ENCODE results near the gene TMEM165. TPM values are rescaled to one million over a fixed set of nuclear protein-coding genes. Genes with fewer than 3 reads are reported as not detected.

The TMEM165 gene
- total RNA-seq, 2 donors from 2014 or later, result 70.0 to 80.0 TPM

- no peak overlapping the region for H3K4me3 ChIP-seq
- H3K9ac ChIP-seq (ENCODE audit: low read depth in 2 of 2, low read length in 2 of 2), result no peak overlapping the region
- TF ChIP-seq, protein P1, sequence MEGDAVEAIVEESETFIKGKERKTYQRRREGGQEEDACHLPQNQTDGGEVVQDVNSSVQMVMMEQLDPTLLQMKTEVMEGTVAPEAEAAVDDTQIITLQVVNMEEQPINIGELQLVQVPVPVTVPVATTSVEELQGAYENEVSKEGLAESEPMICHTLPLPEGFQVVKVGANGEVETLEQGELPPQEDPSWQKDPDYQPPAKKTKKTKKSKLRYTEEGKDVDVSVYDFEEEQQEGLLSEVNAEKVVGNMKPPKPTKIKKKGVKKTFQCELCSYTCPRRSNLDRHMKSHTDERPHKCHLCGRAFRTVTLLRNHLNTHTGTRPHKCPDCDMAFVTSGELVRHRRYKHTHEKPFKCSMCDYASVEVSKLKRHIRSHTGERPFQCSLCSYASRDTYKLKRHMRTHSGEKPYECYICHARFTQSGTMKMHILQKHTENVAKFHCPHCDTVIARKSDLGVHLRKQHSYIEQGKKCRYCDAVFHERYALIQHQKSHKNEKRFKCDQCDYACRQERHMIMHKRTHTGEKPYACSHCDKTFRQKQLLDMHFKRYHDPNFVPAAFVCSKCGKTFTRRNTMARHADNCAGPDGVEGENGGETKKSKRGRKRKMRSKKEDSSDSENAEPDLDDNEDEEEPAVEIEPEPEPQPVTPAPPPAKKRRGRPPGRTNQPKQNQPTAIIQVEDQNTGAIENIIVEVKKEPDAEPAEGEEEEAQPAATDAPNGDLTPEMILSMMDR (IDR thresholded peaks at IDR 0.05), result no peak
- no peaks in the 10 kb centered on the region for H3K27me3 ChIP-seq
- DNase-seq, result no peak
- no peaks in the 10 kb centered on the region for H3K4me1 ChIP-seq
- no peaks in the 10 kb centered on the region for H3K9me3 ChIP-seq
- H3K27ac ChIP-seq, result no peak overlapping the region
- intact Hi-C loops (cut with DNase I), result no loop called here
- H3K36me3 ChIP-seq, result no peaks in the 10 kb centered on the region
Observed at GRCh38 chr4:55405073-55405472, 9.3 kb downstream of the TMEM165 start.

DNA sequence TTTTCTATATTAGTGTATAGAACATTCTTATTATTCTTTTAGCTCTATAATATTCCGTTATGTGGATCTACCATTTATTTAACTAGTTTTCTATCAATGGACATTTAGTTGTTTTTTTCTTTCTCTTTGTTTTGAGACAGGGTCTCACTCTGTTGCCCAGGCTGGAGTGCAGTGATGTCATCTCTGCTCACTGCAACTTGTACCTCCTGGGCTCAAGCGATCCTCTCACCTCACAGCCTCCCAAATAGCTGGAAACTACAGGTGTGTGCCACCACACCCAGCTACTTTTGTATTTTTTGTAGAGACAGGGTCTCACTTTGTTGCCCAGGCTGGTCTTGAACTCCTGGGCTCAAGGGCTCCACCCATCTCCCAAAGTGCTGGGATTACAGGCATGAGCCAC is 10.8 kb downstream of the TMEM165 start:
- Histone ChIP-seq H3K9ac (ENCODE audit: low read depth in 2 of 2, low read length in 2 of 2) (no peak overlapping the region), H3K27ac (no peak overlapping the region), H3K4me3 (no peak overlapping the region), H3K4me1 (no peaks in the 10 kb centered on the region), H3K36me3 (no peaks in the 10 kb centered on the region), H3K27me3 (no peaks in the 10 kb centered on the region), H3K9me3 (no peaks in the 10 kb centered on the region)
- intact Hi-C loops (cut with DNase I), result no loop called here
- TF ChIP-seq, protein P1 (IDR thresholded peaks at IDR 0.05), result no peak
- DNase-seq, result no peak

DNA sequence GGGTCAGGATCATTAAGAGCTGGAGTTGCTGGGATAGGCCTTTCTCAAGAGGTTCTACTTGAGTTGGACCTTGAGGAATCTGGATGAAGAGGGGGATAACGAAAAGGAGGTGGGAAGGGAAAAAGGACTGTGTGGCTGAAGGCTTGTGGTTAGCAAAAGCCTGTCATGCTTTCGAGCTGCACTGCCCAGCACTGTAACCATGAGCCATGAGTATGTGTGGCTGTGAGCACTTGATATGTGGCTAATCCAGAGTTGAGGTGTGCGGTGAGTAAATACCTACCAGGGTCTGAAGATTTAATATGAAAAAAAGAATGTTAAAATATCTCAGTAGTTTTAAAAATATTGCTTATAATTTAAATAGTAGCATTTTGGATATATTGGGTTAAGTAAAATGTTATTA is 11.4 kb downstream of the TMEM165 start:
- no peak overlapping the region for H3K4me3 ChIP-seq
- TF ChIP-seq, protein P1 (IDR thresholded peaks at IDR 0.05), result no peak
- H3K27ac ChIP-seq, result no peak overlapping the region
- no peak for DNase-seq
- H3K36me3 ChIP-seq, result no peaks in the 10 kb centered on the region
- no peak overlapping the region for H3K9ac ChIP-seq (ENCODE audit: low read depth in 2 of 2, low read length in 2 of 2)
- H3K27me3 ChIP-seq, result no peaks in the 10 kb centered on the region
- intact Hi-C loops (cut with DNase I), result no loop called here
- no peaks in the 10 kb centered on the region for H3K9me3 ChIP-seq
- H3K4me1 ChIP-seq, result no peaks in the 10 kb centered on the region

GRCh38 chr4:55407764-55408163 is 12.0 kb downstream of the TMEM165 start:
- Histone ChIP-seq H3K9ac (ENCODE audit: low read depth in 2 of 2, low read length in 2 of 2) (no peak overlapping the region), H3K27me3 (no peaks in the 10 kb centered on the region), H3K27ac (no peak overlapping the region), H3K9me3 (no peaks in the 10 kb centered on the region), H3K36me3 (no peaks in the 10 kb centered on the region), H3K4me1 (no peaks in the 10 kb centered on the region), H3K4me3 (no peak overlapping the region)
- no peak for DNase-seq
- TF ChIP-seq, protein P1 (IDR thresholded peaks at IDR 0.05), result no peak
- intact Hi-C loops (cut with DNase I), result no loop called here

GRCh38 chr4:55409468-55410171 is 13.9 kb downstream of the TMEM165 start:
- TF ChIP-seq, protein P1 (IDR thresholded peaks at IDR 0.05), result no peak
- no peak overlapping the region for H3K9ac ChIP-seq (ENCODE audit: low read depth in 2 of 2, low read length in 2 of 2)
- H3K4me3 ChIP-seq, result no peak overlapping the region
- H3K9me3 ChIP-seq, result no peaks in the 10 kb centered on the region
- intact Hi-C loops (cut with DNase I), result no loop called here
- DNase-seq, result no peak
- H3K27ac ChIP-seq, result no peak overlapping the region
- no peaks in the 10 kb centered on the region for H3K4me1 ChIP-seq
- H3K27me3 ChIP-seq, result no peaks in the 10 kb centered on the region
- H3K36me3 ChIP-seq, result no peaks in the 10 kb centered on the region
